Natural killer cell treated with Interleukin-12 subunit alpha and Interleukin-12 subunit beta and Interleukin-15 and Interleukin-18, amount 100 ng/mL, for 72 hours (primary cell): ENCODE measurements around the gene IFIT3. TPM values are rescaled to one million over a fixed set of nuclear protein-coding genes. Genes with fewer than 3 reads are reported as not detected.
"Not testable (repeated sequence)": the region's sequence is repeated elsewhere in the genome, so short reads cannot be mapped to it uniquely, and the experiment has no call there.

Experiments
- ATAC-seq, 2 donors: fragments of 150-1000 bp; cut with Tn5 transposase in 1 of 2; sonication (Bioruptor Pico), chemical (Tn5 transposase) in 1 of 2; 2 replicates each; pipeline ENCODE4 v1.10.0; 2021
- DNase-seq: peaks from one replicate; pipeline ENCODE4 v3.0.0; 2022; ENCODE audit warnings: low spot score
- H3K27ac Mint-ChIP-seq, 2 donors: 1 replicate in 1 of 2; 2 replicates in 1 of 2; pipeline ENCODE4 v1.8.0; 2022; ENCODE audit warnings: mixed read lengths in 2 of 2, mild to moderate bottlenecking in 1 of 2, moderate library complexity in 1 of 2
- H3K27me3 Mint-ChIP-seq, 2 donors: 1 replicate in 1 of 2; 2 replicates in 1 of 2; pipeline ENCODE4 v1.8.0; 2022; ENCODE audit warnings: mixed read lengths in 2 of 2
- H3K36me3 Mint-ChIP-seq: one replicate; pipeline ENCODE4 v1.8.0; 2022; ENCODE audit warnings: mixed read lengths
- H3K4me1 Mint-ChIP-seq, 2 donors: 1 replicate in 1 of 2; 2 replicates in 1 of 2; pipeline ENCODE4 v1.8.0; 2022; ENCODE audit warnings: low read depth in 2 of 2, mixed read lengths in 2 of 2, mild to moderate bottlenecking in 1 of 2
- H3K4me3 Mint-ChIP-seq: one replicate; pipeline ENCODE4 v1.8.0; 2022; ENCODE audit warnings: mixed read lengths
- H3K9me3 Mint-ChIP-seq: 2 replicates; pipeline ENCODE4 v1.8.0; 2022; ENCODE audit warnings: mixed read lengths
- total RNA-seq, 2 donors: library from RNA; stranded (reverse); gene quantifications; one replicate each; pipeline ENCODE4 v1.2.3, GENCODE V29; 2022

IFIT3 gene, protein sequence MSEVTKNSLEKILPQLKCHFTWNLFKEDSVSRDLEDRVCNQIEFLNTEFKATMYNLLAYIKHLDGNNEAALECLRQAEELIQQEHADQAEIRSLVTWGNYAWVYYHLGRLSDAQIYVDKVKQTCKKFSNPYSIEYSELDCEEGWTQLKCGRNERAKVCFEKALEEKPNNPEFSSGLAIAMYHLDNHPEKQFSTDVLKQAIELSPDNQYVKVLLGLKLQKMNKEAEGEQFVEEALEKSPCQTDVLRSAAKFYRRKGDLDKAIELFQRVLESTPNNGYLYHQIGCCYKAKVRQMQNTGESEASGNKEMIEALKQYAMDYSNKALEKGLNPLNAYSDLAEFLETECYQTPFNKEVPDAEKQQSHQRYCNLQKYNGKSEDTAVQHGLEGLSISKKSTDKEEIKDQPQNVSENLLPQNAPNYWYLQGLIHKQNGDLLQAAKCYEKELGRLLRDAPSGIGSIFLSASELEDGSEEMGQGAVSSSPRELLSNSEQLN
- 1 to 10 TPM; 2.6 to 3.0 TPM for total RNA-seq

GRCh38 chr10:89327803-89328441, at the start of gene IFIT3:
Gene IFIT3, plus strand, starts transcription at chr10:89327997. Its CDS starts 77 bp downstream, at chr10:89328074.
- Mint-ChIP-seq H3K27me3 (peaks cover 13 to 14% of the 10 kb centered on the region in 2 donors), H3K4me1 (peaks cover 41 to 48% of the 10 kb centered on the region in 2 donors), H3K9me3 (peaks cover 4% of the 10 kb centered on the region), H3K36me3 (no peaks in the 10 kb centered on the region), H3K4me3 (peak within 1 kb of the TSS; percentile 84), H3K27ac (peak within 1 kb of the TSS; percentile 69 to 70)
- ATAC-seq: peak; percentile 70 to 80
- no peak for DNase-seq

GRCh38 chr10:89278034-89278535, 49.7 kb upstream of the IFIT3 start:
- no peaks in the 10 kb centered on the region for H3K9me3 Mint-ChIP-seq
- DNase-seq: no peak
- no peak for ATAC-seq
- H3K27ac Mint-ChIP-seq: no peak overlapping the region
- no peaks in the 10 kb centered on the region for H3K4me1 Mint-ChIP-seq
- no peaks in the 10 kb centered on the region for H3K36me3 Mint-ChIP-seq
- peaks cover 0 to 17% of the 10 kb centered on the region in 2 donors for H3K27me3 Mint-ChIP-seq
- no peak overlapping the region for H3K4me3 Mint-ChIP-seq

DNA sequence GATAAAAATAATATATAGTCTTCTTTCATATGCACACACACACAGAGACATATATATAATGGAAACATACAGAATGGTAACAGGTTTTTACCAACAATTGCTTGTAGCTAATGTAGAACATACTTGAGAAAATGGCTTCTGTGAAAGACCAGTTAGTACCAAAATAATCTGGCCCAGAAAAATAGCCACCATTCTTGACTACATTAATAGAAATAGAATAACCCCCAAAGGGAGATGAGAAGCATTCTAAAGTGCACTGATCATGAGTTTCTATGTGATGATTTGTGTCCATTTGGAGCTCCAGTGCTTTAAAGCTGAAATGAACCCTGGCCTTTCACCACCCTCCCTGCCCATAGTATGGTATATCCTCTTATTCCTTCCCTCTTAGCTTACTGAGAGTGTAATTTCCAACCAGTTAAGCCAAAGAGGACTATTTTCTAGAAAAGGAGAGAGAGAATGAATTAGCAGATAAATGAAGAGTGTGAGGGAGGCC, 48.9 kb upstream of the IFIT3 start:
- no peaks in the 10 kb centered on the region for H3K36me3 Mint-ChIP-seq
- ATAC-seq (no peak), DNase-seq (no peak)
- H3K27ac Mint-ChIP-seq: no peak overlapping the region
- H3K4me1 Mint-ChIP-seq: no peaks in the 10 kb centered on the region
- no peaks in the 10 kb centered on the region for H3K9me3 Mint-ChIP-seq
- peaks cover 0 to 13% of the 10 kb centered on the region in 2 donors for H3K27me3 Mint-ChIP-seq
- no peak overlapping the region for H3K4me3 Mint-ChIP-seq

GRCh38 chr10:89279421-89279869, 48.4 kb upstream of the IFIT3 start:
- no peak for ATAC-seq
- H3K27ac Mint-ChIP-seq: no peak overlapping the region
- H3K9me3 Mint-ChIP-seq: no peaks in the 10 kb centered on the region
- peaks cover 0 to 13% of the 10 kb centered on the region in 2 donors for H3K27me3 Mint-ChIP-seq
- H3K36me3 Mint-ChIP-seq: no peaks in the 10 kb centered on the region
- no peak overlapping the region for H3K4me3 Mint-ChIP-seq
- no peak for DNase-seq
- H3K4me1 Mint-ChIP-seq: no peaks in the 10 kb centered on the region

GRCh38 chr10:89280508-89280907, 47.3 kb upstream of the IFIT3 start:
- ATAC-seq: no peak

DNA sequence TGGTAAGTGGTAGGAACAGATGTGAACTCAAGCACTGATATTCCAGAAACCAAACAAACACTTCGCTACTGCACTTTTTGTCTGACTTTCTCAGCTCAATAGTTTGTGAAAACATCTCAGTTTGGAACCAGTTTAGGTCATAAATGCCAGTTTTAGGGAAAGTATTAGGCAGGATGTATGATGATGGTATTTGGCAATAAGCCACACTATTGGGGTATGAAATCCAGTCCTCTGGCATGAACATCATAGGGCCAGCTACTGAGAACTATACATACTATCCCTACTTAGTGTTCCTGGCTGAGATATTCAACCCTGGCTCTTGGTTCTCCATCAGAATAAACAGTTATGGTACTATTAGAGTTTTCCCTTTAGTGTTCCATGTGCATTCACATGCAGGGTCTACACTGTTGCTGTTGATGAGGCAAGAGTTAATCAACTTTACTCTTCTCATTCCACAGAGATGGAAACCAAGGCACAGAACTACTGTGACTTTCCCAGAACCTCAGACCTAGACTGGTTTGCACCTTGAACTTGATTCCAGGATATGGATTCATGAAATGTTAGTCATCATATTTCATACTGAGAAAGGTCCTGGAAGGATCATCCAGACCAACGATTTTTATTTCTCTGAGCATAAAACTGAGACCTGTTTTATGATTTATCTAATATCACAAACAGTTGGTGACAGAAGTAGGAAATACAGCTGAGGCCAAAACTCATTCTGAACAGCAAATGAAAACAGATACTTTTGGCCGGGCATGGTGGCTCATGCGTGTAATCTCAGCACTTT, 46.0 kb upstream of the IFIT3 start:
- Mint-ChIP-seq H3K36me3 (no peaks in the 10 kb centered on the region), H3K9me3 (no peaks in the 10 kb centered on the region), H3K4me3 (no peak overlapping the region), H3K27ac (no peak overlapping the region), H3K4me1 (no peaks in the 10 kb centered on the region), H3K27me3 (peaks cover 20 to 31% of the 10 kb centered on the region in 2 donors)
- DNase-seq (no peak), ATAC-seq (no peak)

More at GRCh38 chr10:89280508-89280907, 47.3 kb upstream of the IFIT3 start:
- Mint-ChIP-seq H3K4me3 (no peak overlapping the region), H3K27me3 (peaks cover 8 to 19% of the 10 kb centered on the region in 2 donors), H3K27ac (no peak overlapping the region), H3K4me1 (no peaks in the 10 kb centered on the region), H3K36me3 (no peaks in the 10 kb centered on the region), H3K9me3 (no peaks in the 10 kb centered on the region)
- no peak for DNase-seq

DNA sequence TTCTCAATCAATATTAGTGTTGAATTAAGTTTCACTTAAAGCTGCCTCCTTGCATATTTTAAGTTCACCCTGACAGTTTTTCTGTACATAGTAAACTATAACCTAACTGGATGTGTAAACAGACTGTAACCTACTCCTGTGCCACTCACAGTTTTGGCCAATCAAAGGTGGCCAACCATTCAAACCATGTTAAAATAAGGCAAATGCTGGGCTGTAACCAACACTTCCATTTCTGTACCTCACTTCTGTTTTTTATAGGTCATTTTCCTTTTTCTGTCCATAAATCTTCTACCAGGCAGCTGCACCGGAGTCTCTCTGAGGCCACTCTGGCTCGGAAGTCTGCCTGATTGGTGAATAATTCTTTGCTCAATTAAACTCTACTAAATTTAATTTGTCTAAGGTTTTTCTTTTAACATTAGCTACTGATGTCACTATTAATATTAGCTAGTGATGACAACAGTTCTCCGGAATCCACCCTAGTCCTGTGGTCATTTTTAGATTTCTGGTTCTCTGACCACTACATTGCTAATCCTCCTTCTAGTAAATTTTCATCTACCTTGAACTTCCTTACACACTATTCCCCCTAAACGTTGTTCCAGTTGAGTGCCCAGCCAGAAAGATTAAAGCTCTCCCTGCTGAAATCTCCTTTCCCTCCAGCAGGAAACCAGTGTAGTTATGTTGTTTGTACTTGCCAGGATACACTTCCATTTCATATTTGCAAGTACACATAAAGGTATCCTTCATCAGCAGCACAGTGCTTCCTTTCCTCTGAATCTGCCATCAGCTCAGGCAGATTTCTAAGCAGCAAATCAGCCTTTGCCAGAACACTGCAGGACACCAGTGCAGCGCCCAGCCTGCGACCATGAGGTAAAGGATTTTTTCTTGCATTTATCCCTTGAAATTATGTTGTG, 44.5 kb upstream of the IFIT3 start:
- ATAC-seq (no peak), DNase-seq (no peak)
- H3K4me3 Mint-ChIP-seq: no peak overlapping the region
- H3K9me3 Mint-ChIP-seq: no peaks in the 10 kb centered on the region
- H3K27me3 Mint-ChIP-seq: peaks cover 20% of the 10 kb centered on the region in 2 donors
- H3K4me1 Mint-ChIP-seq: no peaks in the 10 kb centered on the region
- H3K27ac Mint-ChIP-seq: no peak overlapping the region
- no peaks in the 10 kb centered on the region for H3K36me3 Mint-ChIP-seq

DNA sequence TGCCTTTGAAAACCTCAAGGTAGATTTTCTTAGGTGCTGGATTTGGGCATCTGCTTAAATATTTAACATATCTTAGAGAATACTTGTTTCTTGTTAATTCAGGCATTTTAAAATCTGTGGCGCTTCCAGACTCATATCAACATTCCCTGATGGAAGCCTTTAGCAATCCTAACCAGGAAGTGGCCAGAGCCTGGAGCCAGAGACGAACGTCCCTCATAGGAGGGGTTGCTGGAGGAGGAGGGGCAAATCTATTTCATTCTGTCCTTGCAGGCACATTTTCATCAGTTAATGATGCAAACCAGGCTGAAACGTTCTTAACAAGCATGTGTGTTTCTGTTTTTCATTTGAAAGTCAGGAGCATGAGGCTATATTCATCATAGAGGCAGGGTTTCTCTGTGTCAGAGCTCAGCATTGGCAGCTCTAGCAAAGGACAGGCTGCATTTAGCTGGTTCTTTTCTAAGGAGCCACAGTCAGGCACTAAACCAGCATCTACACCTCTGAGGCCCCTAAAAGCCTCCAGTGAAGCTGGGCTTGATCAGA, 43.8 kb upstream of the IFIT3 start:
- Mint-ChIP-seq H3K4me1 (no peaks in the 10 kb centered on the region), H3K36me3 (no peaks in the 10 kb centered on the region), H3K27me3 (peaks cover 20% of the 10 kb centered on the region in 2 donors), H3K27ac (no peak overlapping the region), H3K9me3 (no peaks in the 10 kb centered on the region), H3K4me3 (no peak overlapping the region)
- ATAC-seq (no peak), DNase-seq (no peak)

GRCh38 chr10:89284711-89285110, 43.1 kb upstream of the IFIT3 start:
- not testable (repeated sequence) for H3K4me3 Mint-ChIP-seq, ATAC-seq, H3K36me3 Mint-ChIP-seq, H3K9me3 Mint-ChIP-seq, DNase-seq, H3K27ac Mint-ChIP-seq, H3K4me1 Mint-ChIP-seq
- peaks cover 18 to 20% of the 10 kb centered on the region in 2 donors for H3K27me3 Mint-ChIP-seq

- not testable (repeated sequence) for H3K4me1 Mint-ChIP-seq, ATAC-seq, H3K9me3 Mint-ChIP-seq, H3K27ac Mint-ChIP-seq, H3K4me3 Mint-ChIP-seq, H3K36me3 Mint-ChIP-seq, DNase-seq
- peaks cover 18 to 20% of the 10 kb centered on the region in 2 donors for H3K27me3 Mint-ChIP-seq
Observed at GRCh38 chr10:89285303-89285702, 42.5 kb upstream of the IFIT3 start.

DNA sequence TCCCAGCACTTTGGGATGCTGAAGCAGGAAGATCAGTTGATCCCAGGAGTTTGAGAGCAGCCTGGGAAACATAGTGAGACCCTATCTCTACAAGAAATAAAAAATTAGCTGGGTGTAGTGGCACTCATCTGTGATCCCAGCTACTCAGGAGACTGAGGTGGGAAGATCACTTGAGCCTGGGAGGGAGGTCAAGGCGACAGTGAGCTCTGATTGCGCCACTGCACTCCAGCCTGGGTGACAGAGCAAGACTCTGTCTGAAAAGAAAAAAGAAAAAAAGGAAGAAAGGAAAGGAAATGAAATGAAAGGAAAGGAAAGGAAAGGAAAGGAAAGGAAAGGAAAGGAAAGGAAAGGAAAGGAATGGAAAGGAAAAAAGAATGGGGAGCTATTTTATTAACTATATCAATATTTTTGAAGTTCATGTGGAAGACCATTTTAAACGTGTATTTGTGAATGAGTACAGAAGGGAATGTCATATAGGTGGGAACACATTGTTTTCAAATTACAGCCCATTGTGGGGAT, 33.0 kb upstream of the IFIT3 start:
- Mint-ChIP-seq H3K27me3 (peaks cover 0 to 5% of the 10 kb centered on the region in 2 donors), H3K27ac (peak overlapping the region; percentile 44 to 68), H3K9me3 (no peaks in the 10 kb centered on the region), H3K4me3 (peak overlapping the region; percentile 65), H3K4me1 (peaks cover 25 to 33% of the 10 kb centered on the region in 2 donors), H3K36me3 (no peaks in the 10 kb centered on the region)
- DNase-seq: no peak
- ATAC-seq: no peak

GRCh38 chr10:89295597-89295996, 32.2 kb upstream of the IFIT3 start:
- peak; percentile 82 to 90 for ATAC-seq
- Mint-ChIP-seq H3K9me3 (no peaks in the 10 kb centered on the region), H3K27ac (peak overlapping the region; percentile 45 to 46), H3K27me3 (peaks cover 0 to 5% of the 10 kb centered on the region in 2 donors), H3K4me1 (peaks cover 25 to 33% of the 10 kb centered on the region in 2 donors), H3K4me3 (peak overlapping the region; percentile 22), H3K36me3 (no peaks in the 10 kb centered on the region)
- DNase-seq: no peak
